ENCODE results near the gene PDYN. TPM values are rescaled to one million over a fixed set of nuclear protein-coding genes. Genes with fewer than 3 reads are reported as not detected.

The PDYN gene
- total RNA-seq, 2 experiments from 2014 or later: not detected

- ATAC-seq: no peak
- ChIA-PET CTCF (interaction anchor here (1.3 kb wide), 1 partner anchor 211 kb away, joined by 4 read pairs; no protein-coding TSS in a partner anchor), POLR2A (no interaction called here)
- Mint-ChIP-seq H3K36me3 (ENCODE audit: low read depth) (no peaks in the 10 kb centered on the region), H3K9me3 (ENCODE audit: insufficient read depth) (no peaks in the 10 kb centered on the region), H3K4me1 (ENCODE audit: low read depth) (peaks cover 12% of the 10 kb centered on the region), H3K4me3 (no peak overlapping the region), H3K27ac (no peak overlapping the region), H3K27me3 (ENCODE audit: low read depth) (peaks cover 40% of the 10 kb centered on the region)
- no peak for DNase-seq
These were observed 32.5 kb downstream of the PDYN start for GRCh38 chr20:1961374-1961773.

GRCh38 chr20:1959156-1959555, 34.7 kb downstream of the PDYN start:
- POLR2A ChIA-PET: no interaction called here
- CTCF ChIA-PET: no interaction called here
- DNase-seq (no peak), ATAC-seq (no peak)
- H3K36me3 Mint-ChIP-seq (ENCODE audit: low read depth): no peaks in the 10 kb centered on the region
- H3K9me3 Mint-ChIP-seq (ENCODE audit: insufficient read depth): no peaks in the 10 kb centered on the region
- no peak overlapping the region for H3K4me3 Mint-ChIP-seq
- H3K27me3 Mint-ChIP-seq (ENCODE audit: low read depth): peaks cover 39% of the 10 kb centered on the region
- H3K27ac Mint-ChIP-seq: no peak overlapping the region
- no peaks in the 10 kb centered on the region for H3K4me1 Mint-ChIP-seq (ENCODE audit: low read depth)

DNA sequence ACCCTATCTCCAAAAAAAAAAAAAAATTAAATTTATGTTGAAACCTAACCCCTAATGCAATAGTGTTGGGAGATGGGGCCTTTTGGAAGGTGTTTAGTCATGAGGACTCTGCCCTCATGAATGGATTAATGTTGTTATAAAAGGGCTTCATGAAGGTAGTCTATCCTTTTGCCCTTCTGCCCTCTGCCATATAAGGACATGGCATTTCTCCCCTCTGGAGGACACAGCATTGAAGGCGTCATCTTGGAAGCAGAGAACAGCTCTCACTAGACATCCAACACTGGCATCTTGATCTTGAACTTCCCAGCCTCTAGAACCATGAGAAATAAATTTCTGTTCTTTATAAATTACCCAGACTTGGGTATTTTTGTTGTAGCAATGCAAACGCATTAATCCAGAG, 35.4 kb downstream of the PDYN start:
- POLR2A ChIA-PET: no interaction called here
- H3K27me3 Mint-ChIP-seq (ENCODE audit: low read depth): peaks cover 39% of the 10 kb centered on the region

GRCh38 chr20:1955217-1955616, 38.6 kb downstream of the PDYN start:
- DNase-seq (no peak), ATAC-seq (no peak)
- Mint-ChIP-seq H3K4me3 (no peak overlapping the region), H3K27me3 (ENCODE audit: low read depth) (peaks cover 17% of the 10 kb centered on the region), H3K4me1 (ENCODE audit: low read depth) (no peaks in the 10 kb centered on the region), H3K9me3 (ENCODE audit: insufficient read depth) (no peaks in the 10 kb centered on the region), H3K36me3 (ENCODE audit: low read depth) (no peaks in the 10 kb centered on the region), H3K27ac (no peak overlapping the region)
- POLR2A ChIA-PET: no interaction called here
- CTCF ChIA-PET: interaction anchor here (1.3 kb wide), 1 partner anchor 10 kb away, joined by 4 read pairs; no protein-coding TSS in a partner anchor

More for the DNA sequence above, 35.4 kb downstream of the PDYN start:
- H3K4me3 Mint-ChIP-seq: no peak overlapping the region
- ATAC-seq: no peak
- H3K27ac Mint-ChIP-seq: no peak overlapping the region
- no peak for DNase-seq
- CTCF ChIA-PET: no interaction called here
- no peaks in the 10 kb centered on the region for H3K36me3 Mint-ChIP-seq (ENCODE audit: low read depth)
- no peaks in the 10 kb centered on the region for H3K9me3 Mint-ChIP-seq (ENCODE audit: insufficient read depth)
- H3K4me1 Mint-ChIP-seq (ENCODE audit: low read depth): no peaks in the 10 kb centered on the region

DNA sequence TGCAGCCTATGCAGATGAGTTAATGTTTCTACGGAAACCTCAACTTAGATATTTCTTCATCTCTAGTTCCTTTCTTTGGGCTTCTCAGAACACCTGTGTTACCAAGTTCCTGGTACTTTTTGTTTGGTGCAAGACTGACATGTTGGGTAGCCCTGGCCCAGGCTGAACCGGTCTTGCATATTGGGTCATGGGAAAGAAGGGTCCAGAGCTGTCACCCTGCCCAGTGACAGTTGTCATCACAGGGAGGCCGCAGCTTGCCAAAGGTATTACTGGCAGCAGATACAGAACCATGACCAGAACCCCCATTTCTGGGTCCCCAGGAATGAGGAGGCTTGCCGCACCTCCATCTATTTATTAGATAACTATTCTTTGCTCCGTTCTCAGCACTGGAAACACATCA, 40.2 kb downstream of the PDYN start:
- H3K9me3 Mint-ChIP-seq (ENCODE audit: insufficient read depth): no peaks in the 10 kb centered on the region
- ChIA-PET CTCF (interaction anchor here (1.4 kb wide), 1 partner anchor 13 kb away, joined by 3 read pairs; no protein-coding TSS in a partner anchor), POLR2A (no interaction called here)
- no peak for DNase-seq
- H3K4me3 Mint-ChIP-seq: no peak overlapping the region
- ATAC-seq: no peak
- H3K27ac Mint-ChIP-seq: no peak overlapping the region
- no peaks in the 10 kb centered on the region for H3K4me1 Mint-ChIP-seq (ENCODE audit: low read depth)
- H3K27me3 Mint-ChIP-seq (ENCODE audit: low read depth): peaks cover 15% of the 10 kb centered on the region
- no peaks in the 10 kb centered on the region for H3K36me3 Mint-ChIP-seq (ENCODE audit: low read depth)

GRCh38 chr20:1952737-1953530, 40.9 kb downstream of the PDYN start:
- no peak overlapping the region for H3K4me3 Mint-ChIP-seq
- no peaks in the 10 kb centered on the region for H3K9me3 Mint-ChIP-seq (ENCODE audit: insufficient read depth)
- peaks cover 15% of the 10 kb centered on the region for H3K27me3 Mint-ChIP-seq (ENCODE audit: low read depth)
- CTCF ChIA-PET: interaction anchor here (1.4 kb wide), 1 partner anchor 13 kb away, joined by 3 read pairs; no protein-coding TSS in a partner anchor
- H3K4me1 Mint-ChIP-seq (ENCODE audit: low read depth): no peaks in the 10 kb centered on the region
- POLR2A ChIA-PET: no interaction called here
- DNase-seq (no peak), ATAC-seq (no peak)
- no peak overlapping the region for H3K27ac Mint-ChIP-seq
- H3K36me3 Mint-ChIP-seq (ENCODE audit: low read depth): no peaks in the 10 kb centered on the region

GRCh38 chr20:1951436-1952115, 42.3 kb downstream of the PDYN start:
- POLR2A ChIA-PET: no interaction called here
- CTCF ChIA-PET: interaction anchor here (1.2 kb wide), 1 partner anchor 15 kb away, joined by 3 read pairs; no protein-coding TSS in a partner anchor
- Mint-ChIP-seq H3K36me3 (ENCODE audit: low read depth) (no peaks in the 10 kb centered on the region), H3K9me3 (ENCODE audit: insufficient read depth) (no peaks in the 10 kb centered on the region), H3K4me1 (ENCODE audit: low read depth) (no peaks in the 10 kb centered on the region), H3K4me3 (no peak overlapping the region), H3K27ac (no peak overlapping the region), H3K27me3 (ENCODE audit: low read depth) (peaks cover 22% of the 10 kb centered on the region)
- DNase-seq (no peak), ATAC-seq (no peak)

DNA sequence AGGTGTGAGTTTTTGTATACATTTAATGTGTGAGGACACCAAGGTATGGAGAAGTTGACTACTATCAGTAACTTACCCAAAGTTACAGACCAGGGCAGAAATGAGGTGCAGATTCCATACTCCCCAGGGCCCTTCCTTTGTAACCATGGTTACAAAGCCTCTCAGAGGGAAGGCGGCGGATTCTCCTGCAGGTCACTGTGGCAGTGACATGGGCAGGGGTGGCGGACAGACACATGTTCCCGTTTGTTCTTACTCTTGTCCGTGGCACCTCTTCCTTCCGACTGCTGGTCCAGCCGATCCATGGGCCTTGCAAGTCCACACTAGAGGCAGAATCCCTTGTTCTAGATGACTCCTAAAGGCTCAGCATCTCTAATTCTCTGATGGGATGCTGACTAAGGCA, 43.0 kb downstream of the PDYN start:
- POLR2A ChIA-PET: no interaction called here
- no peak for DNase-seq

DNA sequence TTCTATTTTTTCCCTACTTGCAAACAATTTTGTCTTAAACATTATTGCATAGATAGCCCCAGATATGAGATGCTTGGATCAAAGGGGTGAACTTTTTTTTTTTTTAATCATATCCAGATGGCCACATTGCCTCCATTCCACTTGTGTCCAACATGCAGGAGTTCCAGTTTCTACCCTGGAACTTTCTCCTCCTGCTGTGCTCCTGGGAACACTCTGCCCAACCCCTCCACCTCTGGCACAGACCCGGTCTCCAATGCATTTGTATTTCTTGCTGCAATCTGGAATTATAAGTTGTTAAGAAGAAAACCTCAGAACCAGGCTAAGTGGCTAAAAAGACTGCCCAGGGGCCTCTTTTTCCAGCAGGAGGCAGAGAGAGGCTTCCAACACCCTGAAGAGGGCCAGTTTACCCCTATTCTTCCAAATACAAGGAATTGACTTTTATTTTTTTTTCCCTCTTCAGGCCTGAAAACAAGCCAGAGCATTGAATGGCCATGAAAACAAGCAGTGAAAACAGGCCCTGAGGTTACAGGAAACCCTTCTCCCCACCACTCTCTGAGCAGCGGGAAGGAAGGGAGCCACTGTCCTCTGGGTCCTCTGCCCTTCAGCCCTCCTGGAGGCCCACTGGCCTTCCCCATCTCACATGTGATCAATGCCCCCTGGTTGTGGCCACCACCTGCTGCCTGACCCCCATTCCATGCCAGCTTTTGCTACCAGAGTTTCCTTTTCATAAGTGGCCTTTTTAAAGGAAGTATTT, 44.3 kb downstream of the PDYN start:
- POLR2A ChIA-PET: no interaction called here
- ATAC-seq (no peak), DNase-seq (no peak)
- H3K27me3 Mint-ChIP-seq (ENCODE audit: low read depth): peaks cover 27% of the 10 kb centered on the region
- CTCF ChIA-PET: no interaction called here
- H3K27ac Mint-ChIP-seq: no peak overlapping the region
- H3K36me3 Mint-ChIP-seq (ENCODE audit: low read depth): no peaks in the 10 kb centered on the region
- no peaks in the 10 kb centered on the region for H3K9me3 Mint-ChIP-seq (ENCODE audit: insufficient read depth)
- H3K4me3 Mint-ChIP-seq: no peak overlapping the region
- no peaks in the 10 kb centered on the region for H3K4me1 Mint-ChIP-seq (ENCODE audit: low read depth)

More for the DNA sequence above, 43.0 kb downstream of the PDYN start:
- H3K9me3 Mint-ChIP-seq (ENCODE audit: insufficient read depth): no peaks in the 10 kb centered on the region
- no peak overlapping the region for H3K4me3 Mint-ChIP-seq
- no peak for ATAC-seq
- H3K36me3 Mint-ChIP-seq (ENCODE audit: low read depth): no peaks in the 10 kb centered on the region
- H3K27ac Mint-ChIP-seq: no peak overlapping the region
- CTCF ChIA-PET: interaction anchor here (1.2 kb wide), 1 partner anchor 15 kb away, joined by 3 read pairs; no protein-coding TSS in a partner anchor
- H3K4me1 Mint-ChIP-seq (ENCODE audit: low read depth): no peaks in the 10 kb centered on the region
- peaks cover 26% of the 10 kb centered on the region for H3K27me3 Mint-ChIP-seq (ENCODE audit: low read depth)

- no peak for DNase-seq
- H3K4me1 Mint-ChIP-seq (ENCODE audit: low read depth): no peaks in the 10 kb centered on the region
- H3K4me3 Mint-ChIP-seq: no peak overlapping the region
- H3K27ac Mint-ChIP-seq: no peak overlapping the region
- no peaks in the 10 kb centered on the region for H3K9me3 Mint-ChIP-seq (ENCODE audit: insufficient read depth)
- peaks cover 31% of the 10 kb centered on the region for H3K27me3 Mint-ChIP-seq (ENCODE audit: low read depth)
- no peak for ATAC-seq
- no peaks in the 10 kb centered on the region for H3K36me3 Mint-ChIP-seq (ENCODE audit: low read depth)
- ChIA-PET CTCF (interaction anchor here (1.1 kb wide), 1 partner anchor 145 kb away, joined by 5 read pairs; no protein-coding TSS in a partner anchor), POLR2A (no interaction called here)
These were observed 46.4 kb downstream of the PDYN start for GRCh38 chr20:1947535-1947846.

DNA sequence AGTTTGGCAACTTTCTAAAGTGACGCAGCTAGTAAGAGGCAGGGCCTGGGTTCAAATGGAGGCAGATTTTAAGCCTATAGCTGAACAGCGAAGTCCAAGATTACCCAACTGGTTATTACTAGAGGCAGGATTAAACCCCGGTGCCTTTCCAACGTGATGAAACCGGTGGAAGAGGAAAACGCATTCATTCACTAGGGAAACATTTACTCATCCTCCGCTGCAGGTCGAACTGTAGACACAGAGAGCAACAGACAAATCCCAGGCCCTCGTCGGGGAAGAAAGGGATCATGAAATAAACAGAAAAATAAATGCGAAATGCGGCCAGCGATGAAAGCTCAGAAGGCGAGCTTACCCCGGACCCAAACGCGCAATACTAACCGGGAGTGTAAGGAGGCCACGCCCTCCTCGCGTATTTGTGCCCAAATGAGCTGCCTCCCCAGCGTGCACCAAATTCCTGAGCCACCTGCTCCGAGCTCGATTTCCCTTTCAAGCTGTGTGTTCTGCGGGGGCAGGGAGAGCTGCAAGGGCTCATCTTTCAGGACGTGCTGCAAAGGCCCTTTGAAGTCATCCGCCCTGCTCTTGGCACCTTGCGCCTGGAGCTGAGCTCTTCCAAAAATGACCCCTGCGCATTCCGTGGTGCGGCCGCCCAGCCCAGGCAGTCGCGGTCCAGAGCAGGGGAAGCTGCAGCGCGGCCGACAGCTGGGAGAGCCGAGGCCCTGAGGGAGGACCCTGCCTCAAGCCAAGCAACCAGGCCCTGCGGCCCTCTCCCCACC, 46.9 kb downstream of the PDYN start:
- ChIA-PET POLR2A (no interaction called here), CTCF (interaction anchor here (1.1 kb wide), 1 partner anchor 145 kb away, joined by 5 read pairs; no protein-coding TSS in a partner anchor)
- Mint-ChIP-seq H3K4me3 (no peak overlapping the region), H3K27me3 (ENCODE audit: low read depth) (peaks cover 31% of the 10 kb centered on the region), H3K4me1 (ENCODE audit: low read depth) (no peaks in the 10 kb centered on the region), H3K27ac (no peak overlapping the region), H3K36me3 (ENCODE audit: low read depth) (no peaks in the 10 kb centered on the region), H3K9me3 (ENCODE audit: insufficient read depth) (no peaks in the 10 kb centered on the region)
- ATAC-seq (no peak), DNase-seq (no peak)

Measured in activated CD8-positive, alpha-beta T cell treated with anti-CD3 and anti-CD28 coated beads, Interleukin-2, amount 10 ng/mL, durations not matched to agents 7 days and 5 days (primary cell).